Measurements from ENCODE around the gene TSPAN15.

The TSPAN15 gene

GRCh38 chr10:69415049-69415448, 36.2 kb upstream of the TSPAN15 start:
- no peak for DNase-seq (ENCODE audit: extremely low spot score)
- TF ChIP-seq FOXM1 (IDR thresholded peaks at IDR 0.05; ENCODE audit: borderline replicate concordance), result no peak
- TF ChIP-seq ZNF384 (IDR thresholded peaks at IDR 0.05), result no peak
- no peak for TF ChIP-seq SP1 (IDR thresholded peaks at IDR 0.05)
- no peak for TF ChIP-seq LEF1 (IDR thresholded peaks at IDR 0.05; ENCODE audit: borderline replicate concordance)
- no peak for TF ChIP-seq SUZ12 (IDR thresholded peaks at IDR 0.05)
- POLR2A ChIA-PET, result no interaction called here
- CTCF ChIA-PET, result no interaction called here

DNA sequence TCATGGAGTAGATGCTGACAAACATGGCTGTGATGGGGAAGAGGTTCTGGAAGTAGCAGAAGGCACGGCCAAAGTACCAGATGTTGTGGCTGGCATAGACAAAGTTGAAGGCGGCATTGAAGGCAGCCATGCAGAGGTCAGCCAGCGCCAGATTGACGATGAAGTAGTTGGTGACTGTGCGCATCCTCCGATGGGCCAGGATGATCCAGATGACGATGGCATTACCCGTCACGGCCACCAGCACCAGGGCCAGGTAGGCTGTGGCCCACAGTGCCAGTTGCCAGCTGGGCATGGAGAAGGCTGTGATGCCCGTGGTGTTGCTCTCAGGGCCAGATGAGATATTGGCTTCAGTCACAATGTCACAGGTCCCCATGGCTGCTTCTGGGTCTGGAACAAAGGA, 35.3 kb upstream of the TSPAN15 start:
- no peak for DNase-seq (ENCODE audit: extremely low spot score)
- POLR2A ChIA-PET, result no interaction called here
- TF ChIP-seq L3MBTL2 (conservative IDR thresholded peaks at IDR 0.05) (no peak), SUZ12 (IDR thresholded peaks at IDR 0.05) (no peak), SP1 (IDR thresholded peaks at IDR 0.05) (no peak), HDGF (IDR thresholded peaks at IDR 0.05; ENCODE audit: borderline replicate concordance) (no peak), NFRKB (IDR thresholded peaks at IDR 0.05) (no peak), LEF1 (IDR thresholded peaks at IDR 0.05; ENCODE audit: borderline replicate concordance) (no peak), TARDBP (IDR thresholded peaks at IDR 0.05) (no peak), ARNT (IDR thresholded peaks at IDR 0.05) (no peak), BHLHE40 (IDR thresholded peaks at IDR 0.05; ENCODE audit: borderline replicate concordance) (no peak), ZNF384 (IDR thresholded peaks at IDR 0.05) (no peak), ELF4 (IDR thresholded peaks at IDR 0.05) (no peak), CTBP1 (IDR thresholded peaks at IDR 0.05; ENCODE audit: borderline replicate concordance) (no peak)
- CTCF ChIA-PET, result no interaction called here

DNA sequence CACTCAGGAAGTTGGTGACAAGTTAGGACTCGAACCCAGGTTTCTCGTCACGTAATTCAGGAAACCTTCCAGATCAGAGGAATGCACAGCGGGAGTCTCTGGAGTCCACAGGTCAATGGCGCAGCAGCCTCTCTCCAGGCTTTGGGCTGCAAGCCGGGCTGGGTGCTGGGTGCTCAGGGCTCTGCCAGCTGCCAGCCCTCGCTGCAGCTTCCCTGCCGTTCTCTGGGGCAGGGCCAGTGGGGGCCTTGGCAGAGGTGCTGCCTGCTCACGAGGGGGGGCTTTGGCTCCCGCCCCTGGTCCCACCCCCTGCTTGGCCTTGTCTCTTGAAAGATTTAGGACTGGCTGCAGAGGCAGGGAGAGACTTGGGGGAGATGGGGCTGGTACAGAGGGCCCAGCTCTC, 34.6 kb upstream of the TSPAN15 start, which contains the start of gene TACR2:
TSS of gene TACR2 (minus strand) at position 224 of the 400 bp plus-strand sequence. CDS start 595 bp downstream, outside the sequence.
- no peak for DNase-seq (ENCODE audit: extremely low spot score)
- ChIA-PET CTCF (interaction anchor here (1.0 to 1.1 kb wide), 2 partner anchors 12 to 22 kb away, joined by 3 to 4 read pairs; no protein-coding TSS in a partner anchor), POLR2A (no interaction called here)
- no peak for TF ChIP-seq SP1 (IDR thresholded peaks at IDR 0.05)
- TF ChIP-seq NFRKB (IDR thresholded peaks at IDR 0.05), result no peak
- TF ChIP-seq FOXM1 (IDR thresholded peaks at IDR 0.05; ENCODE audit: borderline replicate concordance), result no peak
- TF ChIP-seq ARNT (IDR thresholded peaks at IDR 0.05), result no peak

- CTCF ChIA-PET, result interaction anchor here (1.0 kb wide), 1 partner anchor 21 kb away, joined by 4 read pairs; no protein-coding TSS in a partner anchor
- POLR2A ChIA-PET, result no interaction called here
- no peak for TF ChIP-seq LEF1 (IDR thresholded peaks at IDR 0.05; ENCODE audit: borderline replicate concordance)
- no peak for TF ChIP-seq HDGF (IDR thresholded peaks at IDR 0.05; ENCODE audit: borderline replicate concordance)
- no peak for TF ChIP-seq ARNT (IDR thresholded peaks at IDR 0.05)
- TF ChIP-seq ZNF384 (IDR thresholded peaks at IDR 0.05), result no peak
- TF ChIP-seq FOXM1 (IDR thresholded peaks at IDR 0.05; ENCODE audit: borderline replicate concordance), result no peak
- TF ChIP-seq FOXK2 (IDR thresholded peaks at IDR 0.05), result no peak
- no peak for TF ChIP-seq FOXA1 (IDR thresholded peaks at IDR 0.05)
- TF ChIP-seq SUZ12 (IDR thresholded peaks at IDR 0.05), result no peak
- TF ChIP-seq TARDBP (IDR thresholded peaks at IDR 0.05), result no peak
- no peak for TF ChIP-seq CTBP1 (IDR thresholded peaks at IDR 0.05; ENCODE audit: borderline replicate concordance)
- no peak for TF ChIP-seq NFRKB (IDR thresholded peaks at IDR 0.05)
- TF ChIP-seq BHLHE40 (IDR thresholded peaks at IDR 0.05; ENCODE audit: borderline replicate concordance), result no peak
- TF ChIP-seq, protein P1, sequence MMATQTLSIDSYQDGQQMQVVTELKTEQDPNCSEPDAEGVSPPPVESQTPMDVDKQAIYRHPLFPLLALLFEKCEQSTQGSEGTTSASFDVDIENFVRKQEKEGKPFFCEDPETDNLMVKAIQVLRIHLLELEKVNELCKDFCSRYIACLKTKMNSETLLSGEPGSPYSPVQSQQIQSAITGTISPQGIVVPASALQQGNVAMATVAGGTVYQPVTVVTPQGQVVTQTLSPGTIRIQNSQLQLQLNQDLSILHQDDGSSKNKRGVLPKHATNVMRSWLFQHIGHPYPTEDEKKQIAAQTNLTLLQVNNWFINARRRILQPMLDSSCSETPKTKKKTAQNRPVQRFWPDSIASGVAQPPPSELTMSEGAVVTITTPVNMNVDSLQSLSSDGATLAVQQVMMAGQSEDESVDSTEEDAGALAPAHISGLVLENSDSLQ (IDR thresholded peaks at IDR 0.05), result no peak
- TF ChIP-seq SP1 (IDR thresholded peaks at IDR 0.05), result no peak
- no peak for TF ChIP-seq ELF4 (IDR thresholded peaks at IDR 0.05)
Observed at GRCh38 chr10:69417542-69417941, 33.7 kb upstream of the TSPAN15 start.

DNA sequence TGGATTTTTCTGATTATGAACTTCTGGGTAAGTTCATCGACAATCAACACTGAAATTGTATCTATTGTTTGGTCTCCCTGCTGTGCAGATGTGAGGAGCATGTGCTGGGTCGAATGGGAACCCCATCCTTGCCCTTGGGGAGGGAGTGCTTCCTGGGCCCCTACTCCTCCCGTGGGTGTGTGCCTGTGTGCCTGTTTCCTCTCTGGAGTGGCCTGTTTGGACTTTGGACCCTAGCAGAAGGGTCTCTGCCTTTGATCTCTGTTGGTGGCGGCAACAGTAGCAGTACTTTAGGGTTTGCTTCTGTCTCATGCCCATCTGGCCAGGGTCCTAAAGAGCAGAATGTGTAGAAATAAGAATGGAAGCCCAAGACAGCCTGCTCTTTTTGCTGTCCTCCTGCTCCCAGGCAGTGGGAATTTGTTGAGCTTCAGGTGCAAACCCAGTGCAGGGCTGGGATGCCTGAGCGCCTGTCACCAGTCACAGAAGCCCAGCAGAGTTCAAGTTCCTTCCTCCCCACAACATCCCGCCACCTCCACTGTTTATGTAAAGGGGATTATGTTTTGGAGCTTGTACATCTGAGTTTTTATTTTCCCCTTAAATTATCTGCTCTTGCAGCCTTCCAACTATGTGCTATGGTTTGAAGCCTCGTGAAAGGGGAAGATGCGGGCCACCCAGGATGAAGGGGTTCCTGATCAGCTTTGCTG, 33.1 kb upstream of the TSPAN15 start:
- no peak for TF ChIP-seq CTBP1 (IDR thresholded peaks at IDR 0.05; ENCODE audit: borderline replicate concordance)
- no peak for TF ChIP-seq TARDBP (IDR thresholded peaks at IDR 0.05)
- TF ChIP-seq ELF4 (IDR thresholded peaks at IDR 0.05), result no peak
- TF ChIP-seq FOXK2 (IDR thresholded peaks at IDR 0.05), result no peak
- TF ChIP-seq SUZ12 (IDR thresholded peaks at IDR 0.05), result no peak
- TF ChIP-seq, protein P1 (IDR thresholded peaks at IDR 0.05), result no peak
- no peak for TF ChIP-seq SP1 (IDR thresholded peaks at IDR 0.05)
- no peak for TF ChIP-seq FOXM1 (IDR thresholded peaks at IDR 0.05; ENCODE audit: borderline replicate concordance)
- no peak for TF ChIP-seq BHLHE40 (IDR thresholded peaks at IDR 0.05; ENCODE audit: borderline replicate concordance)
- no peak for TF ChIP-seq L3MBTL2 (conservative IDR thresholded peaks at IDR 0.05)
- no peak for TF ChIP-seq ZNF384 (IDR thresholded peaks at IDR 0.05)
- no peak for TF ChIP-seq ARNT (IDR thresholded peaks at IDR 0.05)
- no peak for TF ChIP-seq LEF1 (IDR thresholded peaks at IDR 0.05; ENCODE audit: borderline replicate concordance)
- TF ChIP-seq FOXA1 (IDR thresholded peaks at IDR 0.05), result no peak
- no peak for TF ChIP-seq HDGF (IDR thresholded peaks at IDR 0.05; ENCODE audit: borderline replicate concordance)
- no peak for TF ChIP-seq NFRKB (IDR thresholded peaks at IDR 0.05)
- ChIA-PET POLR2A (no interaction called here), CTCF (interaction anchor here (0.5 to 0.6 kb wide), 2 partner anchors 89 to 506 kb away, joined by 3 to 4 read pairs; no protein-coding TSS in a partner anchor)
- no peak for DNase-seq (ENCODE audit: extremely low spot score)

More at GRCh38 chr10:69417542-69417941, 33.7 kb upstream of the TSPAN15 start:
- no peak for DNase-seq (ENCODE audit: extremely low spot score)

- ChIA-PET POLR2A (no interaction called here), CTCF (interaction anchor here (0.5 kb wide), 1 partner anchor 507 kb away, joined by 3 read pairs; no protein-coding TSS in a partner anchor)
- no peak for TF ChIP-seq FOXK2 (IDR thresholded peaks at IDR 0.05)
- TF ChIP-seq SUZ12 (IDR thresholded peaks at IDR 0.05), result no peak
- TF ChIP-seq ELF4 (IDR thresholded peaks at IDR 0.05), result no peak
- TF ChIP-seq TARDBP (IDR thresholded peaks at IDR 0.05), result no peak
- no peak for TF ChIP-seq FOXM1 (IDR thresholded peaks at IDR 0.05; ENCODE audit: borderline replicate concordance)
- TF ChIP-seq BHLHE40 (IDR thresholded peaks at IDR 0.05; ENCODE audit: borderline replicate concordance), result no peak
- no peak for TF ChIP-seq ARNT (IDR thresholded peaks at IDR 0.05)
- TF ChIP-seq, protein P1 (IDR thresholded peaks at IDR 0.05), result no peak
- DNase-seq (ENCODE audit: extremely low spot score), result no peak
Observed at GRCh38 chr10:69419096-69419743, 32.0 kb upstream of the TSPAN15 start.

All from HEK293T (cell line).